Activated CD4-positive, alpha-beta T cell treated with anti-CD3 and anti-CD28 coated beads, Interleukin-2, amount 50 U/mL, for 24 hours (primary cell): ENCODE measurements around the gene ANAPC5.
A peak's percentile ranks its signal among the peaks of the same experiment; 100 is the strongest.
"Not testable (repeated sequence)": the region's sequence is repeated elsewhere in the genome, so short reads cannot be mapped to it uniquely, and the experiment has no call there.

ENCODE experiments used
- DNase-seq, 2 donors: peaks; one replicate each; pipeline ENCODE4 v3.0.0-alpha.2; 2020; ENCODE audit warnings: low read depth in 1 of 2, low spot score in 1 of 2

Gene ANAPC5

DNA sequence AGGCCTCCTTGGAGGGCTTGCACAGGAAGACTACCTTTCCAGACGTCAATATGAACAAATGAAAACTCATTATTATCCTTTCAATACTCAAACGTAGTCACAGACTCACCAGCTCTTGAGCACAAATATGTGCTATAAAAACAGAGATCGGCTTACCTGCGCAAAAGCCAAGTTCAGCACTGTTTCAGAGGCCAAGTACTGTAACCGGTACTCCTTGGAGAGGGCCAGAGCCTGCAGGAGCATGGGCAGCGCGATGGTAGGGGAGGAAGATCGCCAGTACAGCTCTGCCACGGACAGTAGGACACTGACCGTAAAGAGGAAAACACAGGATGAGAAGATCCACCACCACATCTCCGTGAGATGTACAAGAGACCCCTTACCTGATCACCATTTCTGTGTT is 34.1 kb downstream of the ANAPC5 start:
- no peak for DNase-seq

DNA sequence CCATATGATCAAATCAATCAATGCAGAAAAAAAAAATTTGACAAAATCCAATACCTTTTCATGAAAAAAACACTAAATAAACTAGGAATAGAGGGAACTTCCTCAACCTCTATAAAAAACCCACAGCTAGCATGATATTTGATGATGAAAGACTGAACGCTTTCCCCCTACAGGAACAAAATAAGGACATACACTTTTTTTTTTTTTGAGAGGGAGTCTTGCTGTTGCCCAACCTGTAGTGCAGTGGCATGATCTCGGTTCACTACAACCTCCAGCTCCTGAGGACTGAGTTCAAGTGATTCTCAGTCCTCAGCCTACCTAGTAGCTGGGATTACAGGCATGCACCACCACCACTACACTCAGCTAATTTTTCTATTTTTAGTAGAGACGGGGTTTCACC is 37.8 kb downstream of the ANAPC5 start:
- no peak for DNase-seq

DNA sequence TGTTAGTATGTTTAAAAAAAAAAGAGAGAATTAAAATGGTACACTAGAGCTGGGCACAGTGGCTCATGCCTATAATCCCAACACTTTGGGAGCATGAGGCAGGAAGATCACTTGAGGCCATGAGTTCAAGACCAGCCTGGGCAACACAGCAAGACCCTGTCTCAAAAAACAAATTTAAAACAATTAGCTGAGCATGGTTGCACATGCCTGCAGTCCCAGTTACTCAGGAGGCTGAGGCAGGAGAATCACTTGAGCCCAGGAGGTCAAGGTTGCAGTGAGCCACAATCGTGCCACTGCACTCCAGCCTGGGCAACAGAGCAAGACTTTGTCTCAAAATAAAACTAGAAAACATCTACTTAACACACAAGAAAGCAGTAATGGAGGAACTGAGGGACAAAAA is 42.0 kb downstream of the ANAPC5 start:
- DNase-seq, result not testable (repeated sequence)

GRCh38 chr12:121307397-121307796 is 44.8 kb downstream of the ANAPC5 start:
- DNase-seq, result not testable (repeated sequence)

- no peak for DNase-seq
Observed at GRCh38 chr12:121304306-121304705, 47.9 kb downstream of the ANAPC5 start.

- no peak for DNase-seq
Observed at GRCh38 chr12:121301876-121302275, 50.3 kb downstream of the ANAPC5 start.

GRCh38 chr12:121300083-121300819 is 52.0 kb downstream of the ANAPC5 start:
- no peak for DNase-seq

DNA sequence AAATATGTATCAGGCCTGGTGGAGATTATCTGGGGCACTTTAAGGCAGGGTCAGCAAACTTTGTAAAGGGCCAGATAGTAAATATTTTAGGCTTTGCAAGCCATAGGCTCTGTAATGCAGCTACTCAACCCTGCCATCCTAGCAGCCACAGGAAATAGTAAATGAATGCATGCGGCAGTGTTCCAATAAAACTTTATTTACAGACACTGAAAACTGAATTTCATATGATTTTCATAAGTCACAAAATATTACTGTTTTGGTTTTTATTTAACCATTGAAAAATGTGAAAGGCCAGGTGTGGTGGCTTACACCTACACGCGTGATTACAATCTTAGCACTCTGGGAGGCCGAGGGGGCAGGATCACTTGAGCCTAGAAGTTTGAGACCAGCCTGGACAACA is 52.5 kb downstream of the ANAPC5 start:
- DNase-seq, result no peak

- DNase-seq, result not testable (repeated sequence)
Observed at GRCh38 chr12:121298411-121298810, 53.8 kb downstream of the ANAPC5 start.

- DNase-seq, result peak; percentile 28 to 38
Observed at GRCh38 chr12:121297435-121297991, 54.7 kb downstream of the ANAPC5 start.

GRCh38 chr12:121296618-121297434 is 55.4 kb downstream of the ANAPC5 start, which contains the start of gene CAMKK2:
Gene CAMKK2, minus strand, starts transcription at chr12:121296709. Its CDS starts 22,183 bp downstream, at chr12:121274526.
- peak; percentile 70 to 76 for DNase-seq

- peak; percentile 14 to 45 for DNase-seq
Observed at GRCh38 chr12:121295746-121296617, 56.2 kb downstream of the ANAPC5 start.

DNA sequence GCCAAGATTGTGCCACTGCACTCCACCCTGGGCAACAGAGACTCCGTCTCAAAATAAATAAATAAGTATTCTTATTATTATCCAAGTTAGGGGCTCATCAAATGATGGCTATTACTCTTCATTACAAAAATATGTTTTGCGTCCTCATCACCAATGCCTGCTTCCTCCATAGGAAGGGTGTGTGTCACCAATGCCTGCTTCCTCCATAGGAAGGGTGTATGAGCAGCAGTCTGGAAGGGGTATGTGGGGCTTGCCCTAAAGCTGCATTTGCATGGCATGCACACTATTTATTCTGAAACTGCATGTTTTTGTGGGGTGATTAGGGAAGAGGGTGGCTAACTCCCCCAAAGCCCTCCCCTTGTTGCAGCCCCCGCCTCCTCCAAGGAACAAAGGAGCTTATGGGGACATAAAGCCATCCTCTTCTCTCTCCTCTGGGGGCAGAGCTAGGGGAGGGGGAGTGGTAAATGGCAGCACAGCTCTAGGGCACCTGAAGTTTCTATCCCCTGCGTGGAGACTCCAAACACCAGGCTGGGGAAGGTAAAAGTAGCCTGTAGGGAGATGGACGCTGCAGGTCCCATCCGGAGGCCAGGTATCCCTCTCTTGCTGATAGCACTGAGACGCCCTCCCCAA is 57.0 kb downstream of the ANAPC5 start:
- no peak for DNase-seq

DNA sequence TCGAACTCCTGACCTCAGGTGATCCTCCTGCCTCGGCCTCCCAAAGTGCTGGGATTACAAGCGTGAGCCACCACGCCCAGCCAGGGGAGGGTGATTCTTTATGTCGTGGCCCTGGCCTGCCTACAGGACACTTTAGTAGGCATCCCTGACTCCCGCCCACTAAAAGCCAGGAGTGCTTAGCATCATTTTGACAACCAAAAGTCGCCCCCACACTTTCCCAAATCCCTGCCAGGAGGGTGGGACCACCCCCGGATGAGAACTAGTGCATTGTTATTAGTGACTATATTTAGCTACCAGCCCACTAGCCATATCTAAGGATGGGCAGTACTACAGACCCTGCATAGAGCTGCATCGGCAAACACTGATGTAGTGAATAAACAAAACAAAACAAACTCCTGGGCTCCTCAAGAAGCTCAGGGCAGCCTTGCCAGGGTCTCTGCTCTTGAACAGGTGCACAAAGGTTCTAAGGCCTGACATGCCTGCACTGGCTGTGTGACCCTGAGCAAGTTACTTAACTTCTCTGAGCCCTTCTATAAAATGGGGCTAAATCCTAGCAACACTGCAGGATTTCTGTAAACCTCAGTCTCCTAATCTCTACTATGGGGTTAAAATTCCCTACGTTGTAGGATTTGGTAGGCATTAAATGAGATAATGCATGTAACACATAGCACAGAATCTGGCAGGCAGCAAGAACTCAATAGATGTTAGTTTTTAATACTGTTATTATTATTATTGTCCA is 57.9 kb downstream of the ANAPC5 start:
- no peak for DNase-seq

GRCh38 chr12:121293603-121294002 is 58.6 kb downstream of the ANAPC5 start:
- DNase-seq, result no peak

GRCh38 chr12:121290410-121290809 is 61.8 kb downstream of the ANAPC5 start:
- no peak for DNase-seq

GRCh38 chr12:121289962-121290361 is 62.2 kb downstream of the ANAPC5 start:
- no peak for DNase-seq

GRCh38 chr12:121288986-121289385 is 63.2 kb downstream of the ANAPC5 start:
- no peak for DNase-seq

GRCh38 chr12:121288158-121288845 is 63.9 kb downstream of the ANAPC5 start:
- no peak for DNase-seq
